NCI-H82 treated with DMSO at 0.1 percent for 48 hours (cell line): ENCODE results near the gene TSEN15.
"Not testable (repeated sequence)": the region's sequence is repeated elsewhere in the genome, so short reads cannot be mapped to it uniquely, and the experiment has no call there.

Experiments
- DNase-seq: peaks from one replicate; lab custom pipeline; 2025; ENCODE audit not compliant: unreplicated experiment; lab: John Stamatoyannopoulos, UW

TSEN15 gene

GRCh38 chr1:184031092-184031408, 20.5 kb upstream of the TSEN15 start:
- no peak for DNase-seq

GRCh38 chr1:184031409-184032107, 20.0 kb upstream of the TSEN15 start:
- DNase-seq = no peak

GRCh38 chr1:184032306-184032929, 19.1 kb upstream of the TSEN15 start:
- no peak for DNase-seq

GRCh38 chr1:184032930-184033418, 18.6 kb upstream of the TSEN15 start:
- no peak for DNase-seq

- DNase-seq = no peak
Observed at GRCh38 chr1:184033711-184034167, 17.8 kb upstream of the TSEN15 start.

GRCh38 chr1:184034761-184035379, 16.7 kb upstream of the TSEN15 start:
- DNase-seq = no peak

- DNase-seq = no peak
Observed at GRCh38 chr1:184035719-184036516, 15.6 kb upstream of the TSEN15 start.

GRCh38 chr1:184036517-184036949, 15.0 kb upstream of the TSEN15 start:
- DNase-seq = peak; percentile 37

- DNase-seq = no peak
Observed at GRCh38 chr1:184037849-184038591, 13.5 kb upstream of the TSEN15 start.

- peak; percentile 52 for DNase-seq
Observed at GRCh38 chr1:184039126-184039525, 12.4 kb upstream of the TSEN15 start.

GRCh38 chr1:184041731-184042130, 9.8 kb upstream of the TSEN15 start:
- DNase-seq = no peak

GRCh38 chr1:184043315-184043714, 8.2 kb upstream of the TSEN15 start:
- not testable (repeated sequence) for DNase-seq

- no peak for DNase-seq
Observed at GRCh38 chr1:184044603-184045376, 6.7 kb upstream of the TSEN15 start.

- not testable (repeated sequence) for DNase-seq
Observed at GRCh38 chr1:184047541-184047940, 4.0 kb upstream of the TSEN15 start.

- no peak for DNase-seq
Observed at GRCh38 chr1:184048561-184049240, 2.8 kb upstream of the TSEN15 start.

GRCh38 chr1:184049291-184049690, 2.2 kb upstream of the TSEN15 start:
- DNase-seq = no peak

GRCh38 chr1:184049836-184050468, 1.6 kb upstream of the TSEN15 start:
- no peak for DNase-seq

GRCh38 chr1:184050636-184051035, 894 bp upstream of the TSEN15 start:
- no peak for DNase-seq

GRCh38 chr1:184051138-184051484, 419 bp upstream of the TSEN15 start:
- DNase-seq = no peak
